DOHH2 (cell line): ENCODE results near the gene CBX4.

Source experiments
- H3F3A ChIP-seq: fragments of 200-600 bp; sonication (generic), shearing (Covaris generic); 2 replicates; pipeline ENCODE4 v1.6.0; 2016; ENCODE audit warnings: antibody characterized with exemption, mild to moderate bottlenecking; ENCODE audit not compliant: control insufficient read depth, insufficient read depth
- H3K27ac ChIP-seq: fragments of 200-600 bp; sonication (generic); 2 replicates; pipeline ENCODE4 v1.5.1; 2014; ENCODE audit warnings: low read depth, mild to moderate bottlenecking, low read length, moderate library complexity
- H3K27me3 ChIP-seq: fragments of 200-600 bp; sonication (generic); 2 replicates; pipeline ENCODE4 v1.6.1; 2014; ENCODE audit warnings: mild to moderate bottlenecking, low read length, mixed read lengths; ENCODE audit not compliant: control insufficient read depth
- H3K36me3 ChIP-seq: fragments of 200-600 bp; sonication (generic); 2 replicates; pipeline ENCODE4 v1.6.1; 2014; ENCODE audit warnings: mild to moderate bottlenecking, low read length, moderate library complexity, mixed read lengths; ENCODE audit not compliant: control insufficient read depth
- H3K4me1 ChIP-seq: fragments of 200-600 bp; sonication (generic); 2 replicates; pipeline ENCODE4 v1.6.1; 2014; ENCODE audit warnings: mild to moderate bottlenecking, low read length, mixed read lengths; ENCODE audit not compliant: control insufficient read depth
- H3K4me2 ChIP-seq: fragments of 200-600 bp; sonication (generic); 2 replicates; pipeline ENCODE4 v1.6.0; 2014; ENCODE audit warnings: mild to moderate bottlenecking, low read length, moderate library complexity
- H3K4me3 ChIP-seq: fragments of 200-600 bp; sonication (generic); 2 replicates; pipeline ENCODE4 v1.5.1; 2014; ENCODE audit warnings: mild to moderate bottlenecking, low read length, mixed read lengths
- H3K79me2 ChIP-seq: fragments of 200-600 bp; sonication (generic); 2 replicates; pipeline ENCODE4 v1.6.1; 2014; ENCODE audit warnings: mild to moderate bottlenecking, low read length, mixed read lengths; ENCODE audit not compliant: control insufficient read depth
- H3K9me2 ChIP-seq: fragments of 200-600 bp; sonication (generic); replicated peaks from 2 replicates; pipeline ENCODE4 v1.6.1; 2014; ENCODE audit warnings: mild to moderate bottlenecking, low read length, mixed read lengths; ENCODE audit not compliant: control insufficient read depth
- H3K9me3 ChIP-seq: fragments of 200-600 bp; sonication (generic); 2 replicates; pipeline ENCODE4 v1.6.1; 2014; ENCODE audit warnings: antibody characterized with exemption, low read length, mixed read lengths; ENCODE audit not compliant: control insufficient read depth, insufficient read depth
- H4K20me1 ChIP-seq: fragments of 200-600 bp; sonication (generic); 2 replicates; pipeline ENCODE4 v1.6.0; 2014; ENCODE audit warnings: low read depth, mild to moderate bottlenecking, antibody characterized with exemption, low read length, moderate library complexity; ENCODE audit not compliant: control insufficient read depth, insufficient read depth
- CTCF ChIP-seq: fragments of 200-600 bp; sonication (generic); IDR thresholded peaks from one replicate; pipeline ENCODE4 v1.5.1; 2014; ENCODE audit warnings: antibody characterized with exemption, mild to moderate bottlenecking, low read depth, low read length; ENCODE audit not compliant: poor library complexity, severe bottlenecking
- EZH2phosphoT487 ChIP-seq: fragments of 200-600 bp; sonication (generic); IDR thresholded peaks from 2 replicates; pipeline ENCODE4 v1.6.1; 2017; ENCODE audit warnings: borderline replicate concordance, mild to moderate bottlenecking, antibody characterized with exemption, low read length, moderate library complexity, mixed read lengths

CBX4 gene

DNA sequence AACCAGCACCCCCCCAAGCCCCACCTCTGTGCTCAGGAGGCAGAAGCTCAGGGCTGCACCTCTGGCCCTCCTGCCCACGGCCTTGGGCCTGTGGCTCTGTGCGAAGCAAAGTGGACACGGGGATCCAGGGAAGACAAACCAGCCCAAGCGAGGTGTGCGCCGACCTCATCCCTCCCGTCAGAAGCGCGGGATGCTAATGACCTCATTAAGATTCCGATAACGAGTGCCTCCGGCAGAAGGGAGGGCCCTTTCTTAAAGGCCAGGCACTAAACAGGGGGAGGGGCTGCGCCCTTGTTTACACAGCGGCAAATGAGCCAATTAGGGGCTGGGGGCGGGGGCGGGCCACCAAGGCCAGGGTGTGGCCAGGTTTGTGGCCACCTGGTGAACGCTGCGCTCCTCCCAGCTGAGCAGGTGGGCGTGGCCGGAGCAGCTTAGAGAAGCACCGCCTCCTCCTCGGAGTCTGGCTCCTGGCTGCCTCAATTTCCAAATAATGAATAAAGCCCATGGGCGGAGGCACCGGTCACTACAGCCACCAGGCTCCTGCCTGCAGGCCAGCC lies 3.2 kb downstream of the CBX4 start:
- Histone ChIP-seq H3K9me2 (no peaks in the 10 kb centered on the region), H3K79me2 (peaks cover 52% of the 10 kb centered on the region), H4K20me1 (peaks cover 20% of the 10 kb centered on the region), H3K4me2 (peak overlapping the region; percentile 98), H3K27ac (peak overlapping the region; percentile 88), H3F3A (peaks cover 16% of the 10 kb centered on the region), H3K9me3 (no peaks in the 10 kb centered on the region), H3K36me3 (peaks cover 55% of the 10 kb centered on the region), H3K4me1 (peaks cover 40% of the 10 kb centered on the region), H3K4me3 (peak overlapping the region; percentile 90), H3K27me3 (peaks cover 11% of the 10 kb centered on the region)
- no peak for TF ChIP-seq EZH2phosphoT487

DNA sequence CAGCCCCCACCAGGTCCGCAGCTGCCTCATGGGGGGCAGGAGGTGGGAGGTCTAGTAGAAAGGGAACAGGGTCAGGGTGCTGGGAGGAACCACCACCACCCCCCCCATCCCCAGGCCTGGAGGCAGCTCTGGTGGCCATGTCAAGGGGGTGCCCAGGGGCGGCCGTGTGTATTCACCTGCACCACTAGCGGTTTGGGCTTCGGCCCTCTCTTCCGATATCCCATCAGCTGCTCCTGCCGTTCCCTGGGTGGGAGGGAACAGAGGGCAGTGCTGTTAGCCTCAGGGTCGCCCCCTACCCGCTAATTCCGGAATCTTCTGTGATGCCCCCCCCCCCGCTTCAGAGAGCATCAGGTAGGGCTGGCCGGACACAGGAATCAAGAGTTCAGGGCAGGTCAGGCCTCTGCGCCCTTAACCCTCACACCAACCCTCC lies 3.8 kb downstream of the CBX4 start:
- H3K79me2 ChIP-seq, result peaks cover 52% of the 10 kb centered on the region

DNA sequence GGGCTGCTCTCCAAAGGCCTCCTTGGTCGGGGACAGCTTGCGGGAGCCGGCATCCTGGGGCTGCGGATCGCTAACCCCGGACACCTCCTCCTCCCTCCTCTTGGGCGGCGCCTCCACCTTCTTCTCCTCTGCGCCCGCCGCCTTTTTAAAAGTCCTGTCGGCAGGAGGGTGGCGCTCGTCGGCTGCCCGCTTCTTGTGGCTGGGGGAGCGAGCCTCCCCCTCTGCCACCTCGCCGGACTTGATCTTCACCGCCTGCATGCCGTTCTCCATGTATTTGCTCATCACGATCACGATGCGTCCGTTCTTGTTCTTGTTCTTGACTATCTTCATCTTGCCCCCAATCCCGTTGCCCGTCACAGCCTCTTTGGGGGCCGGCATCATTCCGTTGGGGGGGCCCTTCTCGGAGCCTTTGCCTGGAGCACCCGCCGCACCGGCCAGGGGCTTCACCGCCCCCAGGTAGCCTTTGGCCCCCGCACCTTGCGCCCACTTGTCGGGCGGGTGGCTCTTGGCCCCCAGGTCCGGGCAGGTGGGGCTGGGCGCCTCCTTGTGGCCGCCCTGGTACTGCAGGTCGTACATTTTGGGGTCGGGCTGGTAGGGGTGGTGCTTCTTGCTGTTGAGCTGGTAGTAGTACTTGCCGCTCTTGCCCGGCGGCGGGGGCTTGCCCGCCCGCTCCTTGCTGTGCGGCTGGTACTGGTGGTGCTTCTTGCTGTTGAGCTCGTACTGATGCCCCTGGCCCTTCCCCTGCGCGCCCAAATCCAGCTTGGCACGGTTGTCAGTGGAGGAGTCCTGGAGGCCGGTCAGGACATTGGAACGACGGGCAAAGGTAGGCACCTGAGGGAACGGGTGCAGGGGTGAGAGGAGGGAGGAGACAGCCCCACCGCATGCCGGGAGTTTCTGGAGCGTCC lies 4.4 kb downstream of the CBX4 start:
- H4K20me1 ChIP-seq, result peaks cover 23% of the 10 kb centered on the region
- no peak overlapping the region for H3K4me3 ChIP-seq
- no peak overlapping the region for H3K4me2 ChIP-seq

More for the DNA sequence above, 3.8 kb downstream of the CBX4 start:
- Histone ChIP-seq H3K9me3 (no peaks in the 10 kb centered on the region), H3F3A (peaks cover 20% of the 10 kb centered on the region), H3K27me3 (peaks cover 6% of the 10 kb centered on the region), H3K9me2 (no peaks in the 10 kb centered on the region), H3K27ac (no peak overlapping the region), H3K36me3 (peaks cover 55% of the 10 kb centered on the region), H3K4me2 (no peak overlapping the region), H3K4me3 (no peak overlapping the region), H4K20me1 (peaks cover 23% of the 10 kb centered on the region), H3K4me1 (peaks cover 46% of the 10 kb centered on the region)
- no peak for TF ChIP-seq CTCF

More for the DNA sequence above, 4.4 kb downstream of the CBX4 start:
- Histone ChIP-seq H3K9me3 (no peaks in the 10 kb centered on the region), H3K36me3 (peaks cover 55% of the 10 kb centered on the region), H3K9me2 (no peaks in the 10 kb centered on the region), H3K27ac (no peak overlapping the region), H3K79me2 (peaks cover 52% of the 10 kb centered on the region), H3K27me3 (no peaks in the 10 kb centered on the region), H3K4me1 (peaks cover 49% of the 10 kb centered on the region), H3F3A (peaks cover 25% of the 10 kb centered on the region)
- TF ChIP-seq EZH2phosphoT487 (no peak), CTCF (peak; percentile 81)
